DOHH2 (cell line): ENCODE data around the gene PASD1.

ENCODE experiments used
- EZH2phosphoT487 ChIP-seq: fragments of 200-600 bp; sonication (generic); IDR thresholded peaks from 2 replicates; pipeline ENCODE4 v1.6.1; 2017; ENCODE audit warnings: borderline replicate concordance, mild to moderate bottlenecking, antibody characterized with exemption, low read length, moderate library complexity, mixed read lengths
- TF ChIP-seq, protein P1 (sequence below): fragments of 200-600 bp; sonication (generic); IDR thresholded peaks from one replicate; pipeline ENCODE4 v1.5.1; 2014; ENCODE audit warnings: antibody characterized with exemption, mild to moderate bottlenecking, low read depth, low read length; ENCODE audit not compliant: poor library complexity, severe bottlenecking

DNA sequence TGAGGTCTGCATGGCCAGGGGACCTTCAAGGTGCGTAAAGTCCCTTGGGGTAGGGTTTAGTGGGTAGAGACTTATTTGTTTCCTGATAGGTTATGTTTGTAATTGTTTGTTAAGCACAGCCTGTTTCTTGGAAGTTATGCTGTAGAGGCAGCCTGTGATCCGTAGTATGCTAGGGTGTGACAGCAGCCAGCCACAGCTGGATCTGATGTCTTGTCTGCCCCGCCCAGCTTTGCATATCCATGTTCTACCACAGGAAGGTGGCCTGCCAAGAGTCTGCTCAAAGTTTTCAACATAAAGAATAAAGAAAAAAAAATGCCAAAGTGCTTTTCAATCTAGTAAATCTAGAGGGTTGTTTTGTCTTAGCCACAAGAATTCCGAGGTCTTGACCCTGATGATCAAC is 112.7 kb downstream of the PASD1 start:
- TF ChIP-seq, protein P1, sequence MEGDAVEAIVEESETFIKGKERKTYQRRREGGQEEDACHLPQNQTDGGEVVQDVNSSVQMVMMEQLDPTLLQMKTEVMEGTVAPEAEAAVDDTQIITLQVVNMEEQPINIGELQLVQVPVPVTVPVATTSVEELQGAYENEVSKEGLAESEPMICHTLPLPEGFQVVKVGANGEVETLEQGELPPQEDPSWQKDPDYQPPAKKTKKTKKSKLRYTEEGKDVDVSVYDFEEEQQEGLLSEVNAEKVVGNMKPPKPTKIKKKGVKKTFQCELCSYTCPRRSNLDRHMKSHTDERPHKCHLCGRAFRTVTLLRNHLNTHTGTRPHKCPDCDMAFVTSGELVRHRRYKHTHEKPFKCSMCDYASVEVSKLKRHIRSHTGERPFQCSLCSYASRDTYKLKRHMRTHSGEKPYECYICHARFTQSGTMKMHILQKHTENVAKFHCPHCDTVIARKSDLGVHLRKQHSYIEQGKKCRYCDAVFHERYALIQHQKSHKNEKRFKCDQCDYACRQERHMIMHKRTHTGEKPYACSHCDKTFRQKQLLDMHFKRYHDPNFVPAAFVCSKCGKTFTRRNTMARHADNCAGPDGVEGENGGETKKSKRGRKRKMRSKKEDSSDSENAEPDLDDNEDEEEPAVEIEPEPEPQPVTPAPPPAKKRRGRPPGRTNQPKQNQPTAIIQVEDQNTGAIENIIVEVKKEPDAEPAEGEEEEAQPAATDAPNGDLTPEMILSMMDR = no peak
- TF ChIP-seq EZH2phosphoT487 = no peak
